BLaER1 treated with 17β-estradiol and CSF1 and Interleukin-3, amounts not matched to agents 10 nM and 100 nM (cell line): ENCODE data around the gene IGSF3.
"Not testable (repeated sequence)": the region's sequence is repeated elsewhere in the genome, so short reads cannot be mapped to it uniquely, and the experiment has no call there.

Experiments used
- H3K27ac ChIP-seq, 11 experiments: shearing (Covaris generic); formaldehyde crosslinking; 2 replicates each; pipeline ENCODE4 v1.8.1; 2022
- H3K27me3 ChIP-seq, 11 experiments: shearing (Covaris generic); formaldehyde crosslinking; 2 replicates each; pipeline ENCODE4 v1.8.1; 2022
- H3K36me3 ChIP-seq, 11 experiments: shearing (Covaris generic); formaldehyde crosslinking; 2 replicates each; pipeline ENCODE4 v1.8.1; 2022
- H3K4me1 ChIP-seq, 10 experiments: shearing (Covaris generic); formaldehyde crosslinking; 2 replicates each; pipeline ENCODE4 v1.8.1; 2022
- H3K4me2 ChIP-seq, 11 experiments: shearing (Covaris generic); formaldehyde crosslinking; 2 replicates each; pipeline ENCODE4 v1.8.1; 2022
- H3K4me3 ChIP-seq, 10 experiments: shearing (Covaris generic); formaldehyde crosslinking; 2 replicates each; pipeline ENCODE4 v1.8.1; 2022
- H3K9ac ChIP-seq, 11 experiments: shearing (Covaris generic); formaldehyde crosslinking; 2 replicates each; pipeline ENCODE4 v1.8.1; 2022
- H3K9me3 ChIP-seq, 11 experiments: shearing (Covaris generic); formaldehyde crosslinking; replicated peaks in 1 of 11; 2 replicates each; pipeline ENCODE4 v1.8.1; 2022
- H4K20me1 ChIP-seq, 11 experiments: shearing (Covaris generic); formaldehyde crosslinking; 2 replicates each; pipeline ENCODE4 v1.8.1; 2022

Gene IGSF3

DNA sequence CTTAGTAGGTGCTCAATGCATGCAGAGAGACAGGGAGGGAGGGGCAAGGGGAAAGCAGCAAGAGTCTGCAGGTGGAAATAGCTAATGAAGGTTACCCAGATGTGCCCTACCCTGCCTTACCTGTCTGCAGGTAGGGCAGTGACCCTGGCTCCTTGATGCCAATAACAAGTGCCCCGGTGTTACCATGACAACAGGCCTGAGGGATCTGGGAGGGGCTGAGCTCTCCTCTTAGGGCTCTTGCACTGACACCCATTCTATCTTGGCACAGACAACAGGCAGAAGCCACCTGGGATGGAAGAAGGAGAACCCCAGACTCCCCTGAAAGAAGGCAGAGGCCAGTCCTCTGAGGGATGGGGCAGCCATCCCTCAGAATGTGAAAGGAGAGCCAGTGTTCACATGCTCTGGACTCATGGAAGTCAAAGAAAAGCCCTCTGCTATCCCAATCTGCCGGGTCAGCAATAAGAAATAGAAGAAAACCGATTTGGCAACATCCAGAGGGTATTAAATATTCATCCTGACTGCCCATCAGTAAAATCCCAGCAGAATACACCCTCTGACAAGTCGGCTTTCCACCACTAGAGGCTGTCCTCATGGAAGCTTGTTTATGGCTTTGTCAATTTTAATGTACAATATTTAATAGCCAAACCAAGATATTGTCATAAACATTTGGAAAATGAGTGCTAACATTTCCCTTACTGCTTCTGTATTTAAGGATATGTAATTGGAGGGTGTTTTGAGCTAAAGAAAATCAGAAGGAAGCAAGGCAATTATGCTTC lies 72.3 kb downstream of the IGSF3 start:
- not testable (repeated sequence) for H3K9ac ChIP-seq, H4K20me1 ChIP-seq, H3K9me3 ChIP-seq, H3K4me2 ChIP-seq, H3K27me3 ChIP-seq, H3K4me3 ChIP-seq
- peaks cover 0 to 44% (median 22%) of the 10 kb centered on the region in 10 experiments; a peak in 14 of 20 replicates for H3K4me1 ChIP-seq
- peaks cover 0 to 39% (median 3%) of the 10 kb centered on the region in 11 experiments; a peak in 7 of 22 replicates for H3K36me3 ChIP-seq
- peak overlapping the region in 1 of 11 experiments; percentile 56; a peak in 2 of 22 replicates for H3K27ac ChIP-seq

- H3K27ac ChIP-seq, H3K4me3 ChIP-seq, H4K20me1 ChIP-seq, H3K9me3 ChIP-seq, H3K9ac ChIP-seq, H3K27me3 ChIP-seq, H3K4me2 ChIP-seq: not testable (repeated sequence)
- H3K36me3 ChIP-seq: peaks cover 0 to 38% (median 0%) of the 10 kb centered on the region in 11 experiments; a peak in 6 of 22 replicates
- peaks cover 0 to 49% (median 26%) of the 10 kb centered on the region in 10 experiments; a peak in 14 of 20 replicates for H3K4me1 ChIP-seq
Observed at GRCh38 chr1:116593977-116594376, 73.6 kb downstream of the IGSF3 start.

- peaks cover 0 to 37% (median 0%) of the 10 kb centered on the region in 11 experiments; a peak in 5 of 22 replicates for H3K36me3 ChIP-seq
- not testable (repeated sequence) for H3K27me3 ChIP-seq, H3K27ac ChIP-seq, H3K4me3 ChIP-seq, H3K9me3 ChIP-seq, H4K20me1 ChIP-seq, H3K4me2 ChIP-seq, H3K9ac ChIP-seq
- H3K4me1 ChIP-seq: peaks cover 0 to 52% (median 26%) of the 10 kb centered on the region in 10 experiments; a peak in 14 of 20 replicates
Observed at GRCh38 chr1:116593401-116593800, 74.1 kb downstream of the IGSF3 start.

GRCh38 chr1:116591951-116592605 lies 75.5 kb downstream of the IGSF3 start:
- peaks cover 0 to 44% (median 4%) of the 10 kb centered on the region in 11 experiments; a peak in 8 of 22 replicates for H3K36me3 ChIP-seq
- not testable (repeated sequence) for H3K4me2 ChIP-seq, H3K9ac ChIP-seq, H4K20me1 ChIP-seq, H3K4me3 ChIP-seq, H3K9me3 ChIP-seq, H3K27me3 ChIP-seq
- peaks cover 0 to 51% (median 30%) of the 10 kb centered on the region in 10 experiments; a peak in 14 of 20 replicates for H3K4me1 ChIP-seq
- peak overlapping the region in 2 of 11 experiments; percentile 22 to 23; a peak in 1 of 22 replicates for H3K27ac ChIP-seq

- not testable (repeated sequence) for H3K9ac ChIP-seq, H3K4me3 ChIP-seq, H3K9me3 ChIP-seq, H3K27me3 ChIP-seq, H3K27ac ChIP-seq, H3K4me2 ChIP-seq, H4K20me1 ChIP-seq
- Histone ChIP-seq H3K4me1 (peaks cover 0 to 51% (median 31%) of the 10 kb centered on the region in 10 experiments; a peak in 13 of 20 replicates), H3K36me3 (peaks cover 0 to 51% (median 8%) of the 10 kb centered on the region in 11 experiments; a peak in 10 of 22 replicates)
Observed at GRCh38 chr1:116591006-116591950, 76.3 kb downstream of the IGSF3 start.

DNA sequence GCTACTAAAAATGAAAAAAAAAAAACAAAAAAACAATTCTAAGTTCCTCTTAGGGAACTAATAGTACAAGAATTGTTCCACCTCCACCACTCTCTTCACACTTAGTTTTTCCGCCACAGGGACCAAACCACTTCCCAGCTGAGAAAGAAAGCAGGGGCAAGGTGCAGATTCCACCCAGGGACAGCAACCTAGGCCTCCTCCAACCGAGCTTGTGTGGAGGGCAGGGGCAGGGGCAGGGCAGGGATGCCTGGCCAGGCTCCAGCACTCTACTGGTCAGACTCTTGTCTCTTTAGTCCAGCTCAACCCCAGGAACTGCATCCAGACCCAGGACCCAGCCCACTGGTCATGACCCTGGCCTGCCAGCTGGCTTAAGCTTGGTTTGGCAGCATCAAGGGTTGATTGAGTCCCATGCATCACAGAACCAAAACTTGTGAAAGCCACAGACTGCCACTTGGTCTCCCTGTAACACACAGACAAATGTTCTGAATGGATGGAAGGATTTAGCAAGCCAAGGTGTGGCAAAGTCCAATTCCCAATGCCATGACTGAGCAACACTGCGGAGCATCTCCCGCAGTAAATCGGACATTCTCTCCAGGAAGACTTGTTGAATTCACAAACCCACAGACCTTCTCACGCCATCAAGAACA lies 77.1 kb downstream of the IGSF3 start:
- H3K36me3 ChIP-seq: peaks cover 0 to 55% (median 15%) of the 10 kb centered on the region in 11 experiments; a peak in 13 of 22 replicates
- H3K9ac ChIP-seq: not testable (repeated sequence)

GRCh38 chr1:116589101-116589735 lies 78.3 kb downstream of the IGSF3 start:
- not testable (repeated sequence) for H4K20me1 ChIP-seq, H3K27me3 ChIP-seq, H3K4me3 ChIP-seq, H3K27ac ChIP-seq, H3K9ac ChIP-seq, H3K9me3 ChIP-seq
- peak overlapping the region in 5 of 11 experiments; percentile 14 to 50 (median 33); a peak in 6 of 22 replicates for H3K4me2 ChIP-seq
- peaks cover 0 to 46% (median 29%) of the 10 kb centered on the region in 10 experiments; a peak in 13 of 20 replicates for H3K4me1 ChIP-seq
- H3K36me3 ChIP-seq: peaks cover 9 to 67% (median 27%) of the 10 kb centered on the region in 11 experiments; a peak in 21 of 22 replicates

More for the DNA sequence above, 77.1 kb downstream of the IGSF3 start:
- Histone ChIP-seq H3K4me2 (peak overlapping the region in 3 of 11 experiments; percentile 33 to 50 (median 42); a peak in 1 of 22 replicates), H3K4me1 (peaks cover 0 to 46% (median 29%) of the 10 kb centered on the region in 10 experiments; a peak in 13 of 20 replicates)
- not testable (repeated sequence) for H3K27me3 ChIP-seq, H3K27ac ChIP-seq, H4K20me1 ChIP-seq, H3K9me3 ChIP-seq, H3K4me3 ChIP-seq
